GM19099 (cell line): ENCODE measurements around the gene MS4A15.

ENCODE experiments used
- POLR2A ChIP-seq: IDR thresholded peaks from 3 replicates; pipeline ENCODE4 v1.6.1; 2011; ENCODE audit warnings: low read depth; ENCODE audit not compliant: insufficient read length; ENCODE audit errors: extremely low read depth

The MS4A15 gene

DNA sequence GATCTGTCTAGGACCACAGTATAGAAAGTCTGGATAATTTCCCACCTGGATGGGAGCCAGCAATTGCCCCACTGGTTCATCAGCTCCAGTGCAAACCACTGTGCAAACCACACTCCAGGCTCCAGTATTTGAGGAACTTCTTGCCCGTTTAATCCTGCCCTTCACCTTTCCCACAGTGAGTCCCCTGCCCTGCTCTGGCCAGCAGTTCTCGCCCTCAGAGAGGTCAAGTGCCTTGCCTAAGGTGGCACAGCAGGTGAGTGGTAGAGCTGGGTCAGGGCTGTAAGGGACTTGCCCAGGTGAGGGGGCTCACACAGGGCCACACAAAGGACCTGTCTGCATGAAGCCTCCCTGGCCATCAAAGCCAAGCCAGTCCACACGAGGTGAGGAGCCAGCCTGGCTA is 52.6 kb downstream of the MS4A15 start:
- no peak for TF ChIP-seq POLR2A

DNA sequence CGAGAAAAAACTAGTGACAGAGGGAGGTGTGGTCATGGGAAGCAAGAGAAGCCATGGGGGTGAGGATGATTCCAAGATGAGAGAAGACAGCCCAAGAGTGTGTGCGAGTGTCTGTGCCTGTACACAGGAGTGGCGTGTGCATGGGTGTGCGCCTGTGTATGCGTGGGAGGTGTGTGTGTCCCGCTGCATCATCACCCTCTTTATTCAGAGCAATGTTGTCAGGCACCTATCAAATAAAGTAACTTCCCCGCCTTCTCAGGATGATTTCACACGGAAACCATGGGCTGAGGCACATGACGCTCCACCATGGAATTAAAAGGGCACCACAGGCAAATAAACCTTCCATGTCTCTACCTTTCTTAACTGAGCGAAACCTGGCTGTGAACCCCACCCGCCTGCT is 53.0 kb downstream of the MS4A15 start:
- no peak for TF ChIP-seq POLR2A

DNA sequence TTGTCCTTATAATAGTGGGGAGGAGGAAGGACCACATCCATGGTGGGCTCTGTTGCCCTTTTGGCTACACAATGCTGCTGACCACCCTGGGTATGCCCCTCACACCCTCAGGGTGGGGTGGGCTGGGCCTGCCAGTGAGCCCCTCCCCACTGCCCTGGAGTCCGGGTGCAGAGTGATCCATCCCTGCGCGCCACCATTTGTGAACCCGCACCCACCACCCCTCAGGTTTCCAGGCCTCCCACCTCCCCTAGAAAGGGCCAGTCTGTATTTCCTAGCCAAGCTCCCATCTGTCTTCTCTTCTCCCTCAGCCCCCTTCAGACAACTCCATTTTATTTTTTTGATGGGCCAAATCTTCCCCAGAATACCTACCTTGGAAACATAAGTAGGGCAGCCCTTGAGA is 53.5 kb downstream of the MS4A15 start:
- TF ChIP-seq POLR2A, result no peak

DNA sequence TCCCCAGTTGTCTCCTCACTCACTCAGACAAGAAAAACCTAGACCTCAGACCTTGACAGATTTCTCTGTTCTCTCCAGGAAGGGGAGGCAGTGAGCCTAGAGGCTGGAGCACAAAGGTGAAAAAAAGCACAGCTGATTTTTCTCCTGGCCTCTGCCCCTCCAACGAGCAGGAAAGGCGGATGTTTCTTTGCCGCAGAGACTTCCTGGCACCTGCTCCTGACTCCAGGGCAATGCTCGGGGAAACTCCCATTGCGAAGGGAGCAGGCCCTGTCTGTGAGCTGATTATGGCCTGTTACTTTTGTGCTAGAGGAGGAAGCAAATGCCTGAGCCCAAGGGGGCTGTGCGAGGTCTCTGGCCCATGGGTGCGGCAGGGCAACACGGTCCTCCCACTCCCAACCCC is 53.9 kb downstream of the MS4A15 start:
- no peak for TF ChIP-seq POLR2A

DNA sequence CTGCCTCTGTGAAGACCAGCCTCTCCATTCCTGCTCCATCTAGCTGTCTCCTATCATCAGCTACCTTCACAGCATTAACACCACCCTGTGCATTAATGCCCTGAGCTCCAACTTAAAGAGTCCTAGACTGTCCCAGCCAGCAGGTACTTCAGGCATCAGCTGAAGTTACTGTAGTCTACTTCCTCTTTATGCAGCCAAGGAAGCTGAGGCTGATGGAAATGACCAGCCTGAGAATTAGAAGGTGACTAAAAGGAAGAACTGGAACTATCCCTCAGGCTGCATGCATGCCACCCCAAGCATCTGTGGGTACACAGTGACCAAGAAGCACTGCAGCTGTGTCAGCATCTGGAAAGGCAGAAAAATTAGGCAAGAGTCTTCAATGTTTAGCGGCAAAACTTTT is 56.7 kb downstream of the MS4A15 start:
- no peak for TF ChIP-seq POLR2A

DNA sequence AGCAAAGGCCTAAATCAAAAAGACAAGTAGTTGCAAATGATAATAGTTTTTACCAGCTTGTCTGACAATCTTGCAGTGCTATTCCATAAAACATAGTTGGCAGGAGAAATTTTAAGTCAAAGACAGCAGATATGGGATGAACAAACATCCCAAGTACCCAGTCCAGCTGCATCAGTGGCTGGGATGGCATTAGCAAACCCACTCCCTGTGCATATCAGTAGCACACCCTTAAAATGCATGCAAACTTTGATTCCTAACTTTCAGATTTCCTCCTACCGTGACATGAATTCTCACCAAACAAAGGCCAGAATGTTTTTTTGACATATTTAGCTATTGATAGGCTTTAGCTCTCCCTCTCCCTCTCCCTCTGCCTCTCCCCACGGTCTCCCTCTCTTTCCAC is 57.4 kb downstream of the MS4A15 start:
- TF ChIP-seq POLR2A, result no peak

DNA sequence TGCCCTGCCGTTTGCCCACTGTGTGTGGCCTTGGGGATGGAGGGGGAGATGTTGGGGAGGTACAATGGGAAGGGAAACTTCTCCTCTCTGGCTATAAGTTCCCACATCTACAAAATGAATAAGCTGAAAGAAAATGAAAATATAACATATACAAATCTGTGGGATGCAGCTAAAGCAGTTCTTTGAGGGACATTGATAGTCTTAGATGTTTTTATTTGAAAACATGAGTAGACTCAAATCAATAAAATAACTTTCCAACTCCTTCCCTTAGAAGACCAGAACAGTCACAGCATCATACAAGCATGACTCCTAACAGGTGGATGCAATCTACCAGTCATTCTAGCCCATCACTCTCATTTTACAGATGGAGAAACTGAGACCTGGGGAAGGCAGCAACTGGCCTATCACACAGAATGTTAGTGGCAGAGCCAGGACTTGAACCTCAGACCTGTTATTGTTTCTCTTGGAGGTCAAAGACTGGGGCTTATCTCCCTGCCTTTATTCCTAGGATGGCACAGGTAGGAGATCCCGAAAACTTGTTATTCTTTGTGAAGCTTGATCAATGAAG is 60.0 kb downstream of the MS4A15 start:
- TF ChIP-seq POLR2A, result no peak

DNA sequence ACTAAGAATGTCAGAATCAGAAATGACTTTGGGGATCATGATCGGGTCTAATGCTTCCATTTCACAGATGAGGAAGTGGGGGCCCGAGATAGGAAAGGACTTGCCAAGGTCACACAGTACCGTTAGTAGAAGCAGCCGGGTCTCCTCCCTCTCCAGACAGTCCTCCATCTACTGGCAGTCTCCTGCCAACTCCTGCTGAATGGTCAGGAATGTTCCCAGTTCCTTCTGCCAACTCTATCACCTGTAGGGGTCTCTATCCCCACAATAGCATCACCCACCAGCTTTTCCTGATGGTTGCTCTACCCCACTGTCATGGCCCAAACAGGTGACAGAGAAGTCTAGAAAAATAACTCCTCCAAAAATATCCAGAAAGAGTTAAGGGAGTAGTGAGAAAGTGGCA is 61.4 kb downstream of the MS4A15 start:
- no peak for TF ChIP-seq POLR2A

DNA sequence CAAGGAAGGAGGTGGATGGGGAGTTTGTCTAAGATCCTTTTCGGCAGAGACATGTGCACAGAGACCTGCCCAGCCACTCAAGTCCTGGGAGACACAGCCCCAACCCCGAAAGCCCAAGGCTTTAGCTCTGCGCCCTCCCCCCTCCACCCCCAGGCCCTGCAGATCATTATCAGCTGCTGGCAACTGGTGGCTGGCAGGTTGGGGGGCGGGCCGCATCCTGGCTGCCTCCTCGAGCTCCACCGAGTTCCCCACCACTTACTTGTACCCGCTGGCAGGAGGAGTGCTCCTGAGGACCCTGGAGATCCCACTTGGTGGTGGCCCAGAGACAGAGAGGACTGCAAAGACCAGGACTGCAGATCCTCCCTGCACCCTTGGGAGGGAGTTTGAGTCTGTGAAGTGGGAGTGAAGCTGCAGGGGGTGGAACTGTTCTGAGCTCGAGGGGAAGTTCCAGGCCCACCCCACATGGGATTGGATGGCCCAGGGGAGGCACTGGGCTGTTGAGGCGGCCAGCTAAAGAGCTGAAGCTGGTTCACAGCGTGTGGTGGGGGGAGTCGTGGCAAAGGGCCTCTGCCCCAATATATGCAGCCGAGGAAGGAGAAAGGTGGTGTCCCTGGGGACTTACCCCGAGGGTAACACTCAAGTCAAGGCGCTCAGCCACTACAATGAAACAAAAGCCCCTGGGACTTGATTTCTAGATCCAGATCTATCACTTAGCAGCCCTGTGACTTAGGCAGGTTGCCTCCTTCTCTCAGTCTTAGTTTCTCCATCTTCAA is 65.3 kb downstream of the MS4A15 start:
- no peak for TF ChIP-seq POLR2A

DNA sequence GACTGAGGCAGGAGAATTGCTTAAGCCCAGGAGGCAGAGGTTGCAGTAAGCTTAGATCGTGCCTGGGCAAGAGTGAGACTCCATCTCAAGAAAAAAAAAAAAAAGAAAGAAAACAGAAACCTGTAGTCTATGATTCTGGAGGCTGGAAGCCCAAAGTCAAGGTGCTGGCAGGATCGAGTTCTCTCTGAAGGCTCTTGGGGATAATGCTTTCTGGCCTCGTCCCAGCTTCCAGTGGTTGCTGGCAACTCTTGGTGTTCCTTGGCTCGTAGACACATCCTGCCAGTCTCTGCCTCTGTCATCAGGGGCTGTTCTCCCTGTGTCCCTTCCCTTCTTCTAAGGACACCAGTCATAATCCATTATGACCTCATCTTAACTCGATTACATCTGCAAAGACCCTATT is 68.5 kb downstream of the MS4A15 start:
- no peak for TF ChIP-seq POLR2A

DNA sequence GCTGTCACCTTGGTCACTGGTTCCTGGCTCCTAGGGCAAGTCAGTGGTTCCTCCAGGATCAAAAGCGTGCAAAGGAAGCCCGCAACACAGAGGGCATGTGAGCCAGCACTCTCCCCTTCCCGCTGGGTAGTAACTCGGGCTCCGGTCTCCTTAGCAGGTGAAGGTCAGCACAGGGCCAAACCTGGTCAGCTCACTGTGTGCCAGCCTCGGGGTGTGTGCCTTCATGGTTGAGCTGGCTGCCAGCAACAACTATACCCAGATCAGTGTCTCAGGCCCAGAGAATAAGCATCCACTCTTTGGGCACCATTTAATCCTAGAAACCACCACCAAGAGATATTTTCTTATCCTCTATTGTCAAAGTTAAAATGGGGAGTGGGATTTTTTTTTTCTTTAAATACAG is 69.1 kb downstream of the MS4A15 start:
- TF ChIP-seq POLR2A, result no peak
